IMR-90 (cell line): ENCODE measurements around the gene SSH2. TPM values are rescaled to one million over a fixed set of nuclear protein-coding genes. Genes with fewer than 3 reads are reported as not detected.

Experiments
- ATAC-seq: fragments of 200-7000 bp; cut with Tn5 transposase; 2 replicates; pipeline ENCODE4 v1.9.1; 2020; ENCODE audit warnings: low read depth, mild to moderate bottlenecking, moderate library complexity
- BruUV-seq: library from RNA; stranded (reverse); fragments of 400-500 nt; replicated peaks from 2 replicates; lab custom pipeline; 2021; lab: Mats Ljungman, UMichigan
- CTCF ChIA-PET: fragments of 300-600 bp; formaldehyde crosslinking; extraction: SDS; loops from one replicate; lab custom pipeline; 2021; ENCODE audit warnings: antibody characterized with exemption; lab: Yijun Ruan, JAX
- POLR2A ChIA-PET: fragments of 300-600 bp; sonication (Branson Sonifier 250); formaldehyde crosslinking; loops from one replicate; lab custom pipeline; 2022; ENCODE audit warnings: antibody characterized with exemption; ENCODE audit not compliant: unreplicated experiment; lab: Charles Lee
- DNase-seq: peaks from one replicate; pipeline ENCODE4 v3.0.0; 2013
- H2AFZ ChIP-seq: replicated peaks from 2 replicates; pipeline ENCODE3; 2013; ENCODE audit warnings: low read length, mild to moderate bottlenecking; ENCODE audit not compliant: poor library complexity
- H2AK5ac ChIP-seq: 2 replicates; pipeline ENCODE4 v1.6.1; 2013; ENCODE audit warnings: low read depth, low read length, inconsistent platforms
- H2AK9ac ChIP-seq: replicated peaks from 2 replicates; pipeline ENCODE3; 2013; ENCODE audit warnings: mild to moderate bottlenecking, low read depth, low read length, moderate library complexity; ENCODE audit not compliant: poor library complexity
- H2BK120ac ChIP-seq: 2 replicates; pipeline ENCODE4 v1.6.1; 2013; ENCODE audit warnings: low read depth, low read length, inconsistent platforms
- H2BK15ac ChIP-seq: 3 replicates; pipeline ENCODE4 v1.6.1; 2013; ENCODE audit warnings: low read depth, low read length, inconsistent platforms
- H2BK20ac ChIP-seq: 2 replicates; pipeline ENCODE4 v1.6.1; 2013; ENCODE audit warnings: low read depth, mild to moderate bottlenecking, inconsistent platforms, low read length, moderate library complexity
- H2BK5ac ChIP-seq: 2 replicates; pipeline ENCODE4 v1.6.1; 2013; ENCODE audit warnings: mild to moderate bottlenecking, low read depth, low read length, inconsistent platforms; ENCODE audit not compliant: poor library complexity, severe bottlenecking
- H3K14ac ChIP-seq: replicated peaks from 2 replicates; pipeline ENCODE4 v1.6.1; 2013; ENCODE audit warnings: low read depth, low read length, inconsistent platforms
- H3K18ac ChIP-seq: 2 replicates; pipeline ENCODE4 v1.6.1; 2013; ENCODE audit warnings: low read depth, low read length, control low read depth
- H3K23ac ChIP-seq: 2 replicates; pipeline ENCODE4 v1.6.1; 2013; ENCODE audit warnings: low read depth, low read length, inconsistent platforms
- H3K27ac ChIP-seq: 2 replicates; pipeline ENCODE4 v1.5.1; 2013; ENCODE audit warnings: mild to moderate bottlenecking, control low read depth, low read length; ENCODE audit not compliant: insufficient read depth
- H3K27me3 ChIP-seq: 2 replicates; pipeline ENCODE4 v1.6.1; 2013; ENCODE audit warnings: low read length; ENCODE audit not compliant: control insufficient read depth, insufficient read depth
- H3K36me3 ChIP-seq: 2 replicates; pipeline ENCODE4 v1.6.1; 2013; ENCODE audit warnings: low read length, mixed read lengths; ENCODE audit not compliant: control insufficient read depth, insufficient read depth
- H3K4ac ChIP-seq: 2 replicates; pipeline ENCODE4 v1.6.1; 2013; ENCODE audit warnings: low read depth, low read length, inconsistent platforms
- H3K4me1 ChIP-seq: 2 replicates; pipeline ENCODE4 v1.6.1; 2013; ENCODE audit warnings: low read length, mixed read lengths; ENCODE audit not compliant: control insufficient read depth, insufficient read depth
- H3K4me2 ChIP-seq: 2 replicates; pipeline ENCODE4 v1.6.1; 2013; ENCODE audit warnings: low read depth, mild to moderate bottlenecking, control low read depth, low read length, moderate library complexity
- H3K4me3 ChIP-seq: 2 replicates; pipeline ENCODE4 v1.5.1; 2013; ENCODE audit warnings: low read depth, mild to moderate bottlenecking, control low read depth, low read length, moderate library complexity; ENCODE audit not compliant: insufficient read depth
- H3K56ac ChIP-seq: 2 replicates; pipeline ENCODE4 v1.6.1; 2013; ENCODE audit warnings: low read length, inconsistent platforms; ENCODE audit not compliant: insufficient read depth; ENCODE audit errors: extremely low read depth
- H3K79me1 ChIP-seq, 2 experiments: 2 replicates each; pipeline ENCODE4 v1.6.1; 2013; ENCODE audit warnings: low read length in 2 of 2, inconsistent platforms in 1 of 2, low read depth in 1 of 2
- H3K9ac ChIP-seq: 2 replicates; pipeline ENCODE4 v1.6.1; 2013; ENCODE audit warnings: low read depth, low read length, control low read depth
- H3K9me1 ChIP-seq: 2 replicates; pipeline ENCODE4 v1.6.1; 2013; ENCODE audit warnings: low read length, inconsistent platforms; ENCODE audit not compliant: insufficient read depth
- H3K9me3 ChIP-seq: 2 replicates; pipeline ENCODE4 v1.6.1; 2013; ENCODE audit warnings: low read length; ENCODE audit not compliant: control insufficient read depth, insufficient read depth
- H4K20me1 ChIP-seq: 2 replicates; pipeline ENCODE4 v1.6.1; 2013; ENCODE audit warnings: low read length, inconsistent platforms; ENCODE audit not compliant: insufficient read depth
- H4K5ac ChIP-seq: 2 replicates; pipeline ENCODE4 v1.6.1; 2013; ENCODE audit warnings: mild to moderate bottlenecking, low read depth, low read length, control low read depth
- H4K8ac ChIP-seq, 2 experiments: 2 replicates each; pipeline ENCODE4 v1.6.1; 2013; ENCODE audit warnings: low read depth in 2 of 2, low read length in 2 of 2, control low read depth in 1 of 2, inconsistent platforms in 1 of 2
- H4K91ac ChIP-seq: 2 replicates; pipeline ENCODE4 v1.6.1; 2013; ENCODE audit warnings: low read depth, low read length, inconsistent platforms; ENCODE audit not compliant: insufficient read depth
- BHLHE40 ChIP-seq: fragments of 150-350 bp; IDR thresholded peaks from 2 replicates; pipeline ENCODE4 v1.6.1; 2016; ENCODE audit warnings: mild to moderate bottlenecking, low read depth, low read length
- CEBPB ChIP-seq: IDR thresholded peaks from 2 replicates; pipeline ENCODE4 v1.6.1; 2012; ENCODE audit warnings: low read depth, low read length, improper control_type of control experiment
- CHD1 ChIP-seq: IDR thresholded peaks from 2 replicates; pipeline ENCODE4 v1.6.1; 2012; ENCODE audit warnings: low read depth, low read length, improper control_type of control experiment
- CTCF ChIP-seq: conservative IDR thresholded peaks from 2 replicates; pipeline ENCODE4 v1.5.1; 2012; ENCODE audit warnings: mild to moderate bottlenecking, low read depth, low read length, improper control_type of control experiment
- ELK1 ChIP-seq: fragments of 150-350 bp; IDR thresholded peaks from 2 replicates; pipeline ENCODE4 v1.6.1; 2016; ENCODE audit warnings: low read depth, mild to moderate bottlenecking, low read length, moderate library complexity, borderline replicate concordance
- FOS ChIP-seq: fragments of 150-350 bp; IDR thresholded peaks from 2 replicates; pipeline ENCODE4 v1.6.1; 2016; ENCODE audit warnings: low read depth, low read length
- MAFK ChIP-seq: IDR thresholded peaks from 2 replicates; pipeline ENCODE4 v1.6.1; 2012; ENCODE audit warnings: low read depth, low read length, improper control_type of control experiment
- MAZ ChIP-seq: IDR thresholded peaks from 2 replicates; pipeline ENCODE4 v1.6.1; 2012; ENCODE audit warnings: low read depth, mild to moderate bottlenecking, low read length, improper control_type of control experiment, moderate library complexity, borderline replicate concordance
- MXI1 ChIP-seq: IDR thresholded peaks from 2 replicates; pipeline ENCODE4 v1.6.1; 2012; ENCODE audit warnings: low read depth, mild to moderate bottlenecking, low read length, moderate library complexity, borderline replicate concordance
- NFE2L2 ChIP-seq: fragments of 150-350 bp; IDR thresholded peaks from 2 replicates; pipeline ENCODE4 v1.6.1; 2016; ENCODE audit warnings: low read depth, mild to moderate bottlenecking, low read length
- POLR2A ChIP-seq: IDR thresholded peaks from 2 replicates; pipeline ENCODE4 v1.6.1; 2012; ENCODE audit warnings: mild to moderate bottlenecking, low read depth, low read length
- RAD21 ChIP-seq: IDR thresholded peaks from 2 replicates; pipeline ENCODE4 v1.6.1; 2012; ENCODE audit warnings: low read length, improper control_type of control experiment
- RCOR1 ChIP-seq: IDR thresholded peaks from 2 replicates; pipeline ENCODE4 v1.6.1; 2012; ENCODE audit warnings: mild to moderate bottlenecking, low read length, improper control_type of control experiment; ENCODE audit not compliant: insufficient replicate concordance
- RFX5 ChIP-seq: IDR thresholded peaks from 2 replicates; pipeline ENCODE4 v1.8.0; 2012; ENCODE audit warnings: low read depth, mild to moderate bottlenecking, low read length, moderate library complexity
- SMC3 ChIP-seq: fragments of 150-350 bp; IDR thresholded peaks from 2 replicates; pipeline ENCODE4 v1.6.1; 2016; ENCODE audit warnings: low read depth, mild to moderate bottlenecking, antibody characterized with exemption, low read length, moderate library complexity
- USF2 ChIP-seq: fragments of 150-350 bp; IDR thresholded peaks from 2 replicates; pipeline ENCODE4 v1.6.1; 2017; ENCODE audit warnings: mild to moderate bottlenecking, antibody characterized with exemption, low read length, low read depth
- WGBS, 2 experiments: methylation state at CpG; one replicate each; pipeline versions ENCODE4 v1.1.5 to v1.1.7; 2013; ENCODE audit warnings: missing lambda C conversion rate in 2 of 2; ENCODE audit not compliant: insufficient read length in 1 of 2; ENCODE audit errors: extremely low coverage in 2 of 2; 5-methylcytosine and 5-hydroxymethylcytosine counted together
- dilution Hi-C: fragments of 300-500 bp; cut with HindIII; formaldehyde crosslinking; loops from one replicate; pipeline ENCODE4 v1.14.3; 2018; ENCODE audit warnings: low sequenced_read_pairs; ENCODE audit not compliant: unreplicated experiment
- in situ Hi-C: fragments of 300-500 bp; cut with MboI; formaldehyde crosslinking; loops from 3 replicates; pipeline ENCODE4 v1.14.3; 2019; ENCODE audit warnings: low sequenced_read_pairs, inconsistent platforms, mixed read lengths
- intact Hi-C: fragments of 100-400 bp; cut with micrococcal nuclease; formaldehyde crosslinking; loops from 2 replicates; pipeline ENCODE4 v1.10.0; 2022
- polyA plus RNA-seq, 3 experiments: library from polyadenylated mRNA; depleted of rRNA; stranded (reverse); fragments of >200 nt; gene quantifications; 2 replicates each; pipeline ENCODE4 v1.2.3, GENCODE V29; 2012; ENCODE audit warnings: low replicate concordance in 1 of 3
- total RNA-seq: library from RNA; depleted of rRNA; stranded (reverse); fragments of >200 nt; gene quantifications from 2 replicates; pipeline ENCODE4 v1.2.3, GENCODE V29; 2012

The SSH2 gene
- total and polyA plus RNA-seq, 2 of the 4 experiments (the other 2 are of a cell fraction): 9.3 TPM

- in situ Hi-C loops: no loop called here
- Histone ChIP-seq H2BK120ac (no peak overlapping the region), H3K27me3 (no peaks in the 10 kb centered on the region), H3K18ac (no peak overlapping the region), H3K79me1 (peaks cover 25 to 52% of the 10 kb centered on the region in 2 experiments), H4K8ac (no peak overlapping the region), H3K4ac (no peak overlapping the region), H2AFZ (no peak overlapping the region), H2BK15ac (no peak overlapping the region), H3K4me3 (no peak overlapping the region), H3K56ac (no peak overlapping the region), H3K9me1 (no peaks in the 10 kb centered on the region; the same call in 1 of the 2 replicates), H4K5ac (no peak overlapping the region), H3K36me3 (no peaks in the 10 kb centered on the region), H3K23ac (no peak overlapping the region), H3K27ac (no peak overlapping the region), H3K9me3 (no peaks in the 10 kb centered on the region; the same call in 1 of the 2 replicates), H2BK20ac (no peak overlapping the region), H4K91ac (no peak overlapping the region), H3K9ac (no peak overlapping the region), H2BK5ac (no peak overlapping the region), H3K14ac (no peak overlapping the region), H3K4me2 (no peak overlapping the region), H4K20me1 (no peaks in the 10 kb centered on the region; the same call in 1 of the 2 replicates), H2AK5ac (no peak overlapping the region), H3K4me1 (no peaks in the 10 kb centered on the region), H2AK9ac (no peak overlapping the region)
- ChIA-PET POLR2A (no interaction called here), CTCF (interaction anchor here (0.6 kb wide), 1 partner anchor 42 kb away, joined by 3 read pairs; no protein-coding TSS in a partner anchor)
- ATAC-seq (no peak), DNase-seq (no peak)
- dilution Hi-C loops: no loop called here
- BruUV-seq: no TSS peak
- no CpG with 5 or more reads among the region's 1 CpG for WGBS, 2 experiments
- no peak for TF ChIP-seq MAZ
- TF ChIP-seq CEBPB: no peak
- TF ChIP-seq RFX5: no peak
- no peak for TF ChIP-seq RAD21
- no peak for TF ChIP-seq BHLHE40
- no peak for TF ChIP-seq RCOR1
- TF ChIP-seq FOS: no peak
- TF ChIP-seq ELK1: no peak
- TF ChIP-seq SMC3: no peak
- TF ChIP-seq MAFK: no peak
- no peak for TF ChIP-seq MXI1
- TF ChIP-seq USF2: no peak
- no peak for TF ChIP-seq POLR2A
- TF ChIP-seq CHD1: no peak
- no peak for TF ChIP-seq NFE2L2
- no peak for TF ChIP-seq CTCF
- intact Hi-C loops: no loop called here
Measured at GRCh38 chr17:29891131-29891530, 38.9 kb downstream of the SSH2 start.
